ENCODE measurements around the gene CLEC16A.

DNA sequence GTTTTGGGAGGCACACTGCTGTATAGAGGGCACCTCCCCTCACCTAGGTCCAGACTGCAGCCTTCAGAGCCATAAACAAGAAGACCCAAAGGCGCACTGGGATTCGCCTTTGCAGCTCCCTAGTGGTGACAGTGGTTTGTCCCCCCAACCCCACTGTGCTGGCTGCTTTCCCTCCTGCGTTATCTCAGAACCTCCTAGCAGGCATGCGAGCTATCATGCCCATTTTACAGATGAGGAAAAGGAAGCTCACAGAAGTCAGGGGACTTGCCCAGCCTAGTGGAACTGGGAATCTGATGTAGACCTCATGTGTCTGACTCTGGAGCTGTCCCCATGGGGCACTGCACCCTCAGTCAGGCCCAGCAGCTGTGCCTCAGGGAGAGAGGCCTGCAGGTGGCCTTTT lies 115.2 kb downstream of the CLEC16A start:
- TF ChIP-seq CTCF (IDR thresholded peaks at IDR 0.05): no peak
- TF ChIP-seq POLR2A (IDR thresholded peaks at IDR 0.05): no peak

All from breast epithelium (tissue), 3 donors.